ENCODE data around the gene TTC38.
"Not testable (repeated sequence)": the region's sequence is repeated elsewhere in the genome, so short reads cannot be mapped to it uniquely, and the experiment has no call there.

The TTC38 gene

DNA sequence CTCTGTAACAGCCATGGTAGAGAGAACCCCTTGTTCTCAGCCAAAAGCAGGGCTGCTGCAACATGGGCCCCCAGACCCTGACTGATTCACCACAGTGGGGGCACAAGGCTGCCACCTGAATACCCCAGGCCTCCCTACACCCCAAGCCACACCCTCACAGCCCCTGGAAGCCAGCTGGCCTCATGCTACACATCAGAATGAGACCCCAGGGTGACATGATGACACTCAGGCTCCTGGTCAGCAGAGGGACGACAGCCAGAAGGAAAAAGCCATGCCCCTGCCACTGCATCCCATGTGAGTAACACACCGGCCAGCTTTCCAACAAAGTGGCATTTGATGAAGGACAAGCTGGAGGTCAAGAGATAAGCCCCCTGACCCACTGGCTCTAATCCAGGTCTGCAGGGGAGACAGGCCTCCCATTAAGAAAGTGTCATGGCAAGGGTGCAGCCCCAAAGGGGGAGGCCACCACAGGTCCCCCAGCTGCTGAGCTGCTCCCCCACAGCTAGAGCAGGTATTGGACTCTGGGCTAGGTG is 20.3 kb upstream of the TTC38 start:
- no peak for DNase-seq

DNA sequence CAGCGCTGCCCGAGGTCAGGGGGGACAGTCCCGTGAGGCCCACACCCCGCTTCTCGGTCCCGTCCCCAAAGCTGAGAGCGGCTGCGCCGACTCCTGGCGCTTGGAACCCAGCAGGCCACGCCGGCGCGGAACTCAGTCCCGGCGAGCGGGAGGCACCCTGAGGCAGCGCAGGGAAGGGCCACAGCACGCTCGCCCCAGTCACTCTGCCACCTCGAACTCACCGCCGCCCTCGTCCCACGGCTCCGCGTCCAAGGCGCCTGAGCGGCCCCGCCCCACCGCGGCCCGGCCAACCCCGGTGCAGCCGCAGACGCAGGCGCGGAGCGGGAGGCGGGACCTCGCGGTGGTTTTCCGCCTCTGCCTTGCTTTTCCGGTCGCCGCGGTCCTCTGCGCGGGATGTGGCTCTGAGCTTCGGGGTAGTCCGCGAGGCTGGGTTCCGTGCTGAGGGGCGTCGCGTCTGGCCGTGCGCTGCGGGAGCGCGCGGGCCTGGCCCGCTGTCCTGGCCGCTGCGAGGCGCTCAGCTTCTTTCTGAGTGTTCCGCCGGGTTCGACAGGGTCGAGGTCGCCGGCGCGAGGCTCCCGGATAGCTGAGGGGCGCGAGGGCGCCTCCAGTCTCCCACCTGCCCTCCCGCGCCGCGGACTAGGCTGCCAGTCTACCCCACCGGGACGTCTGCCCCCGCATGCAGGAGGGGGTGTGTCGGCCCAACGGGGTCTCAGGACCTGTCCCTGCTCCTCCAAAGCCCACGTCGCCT is 17.6 kb upstream of the TTC38 start, which contains the start of gene CDPF1:
TSS of gene CDPF1 (minus strand) at position 259 of the 748 bp plus-strand sequence. CDS start 2,009 bp downstream, outside the sequence.
- peak; percentile 66 to 80 for DNase-seq

GRCh38 chr22:46250783-46251125 is 17.1 kb upstream of the TTC38 start:
- DNase-seq = no peak

DNA sequence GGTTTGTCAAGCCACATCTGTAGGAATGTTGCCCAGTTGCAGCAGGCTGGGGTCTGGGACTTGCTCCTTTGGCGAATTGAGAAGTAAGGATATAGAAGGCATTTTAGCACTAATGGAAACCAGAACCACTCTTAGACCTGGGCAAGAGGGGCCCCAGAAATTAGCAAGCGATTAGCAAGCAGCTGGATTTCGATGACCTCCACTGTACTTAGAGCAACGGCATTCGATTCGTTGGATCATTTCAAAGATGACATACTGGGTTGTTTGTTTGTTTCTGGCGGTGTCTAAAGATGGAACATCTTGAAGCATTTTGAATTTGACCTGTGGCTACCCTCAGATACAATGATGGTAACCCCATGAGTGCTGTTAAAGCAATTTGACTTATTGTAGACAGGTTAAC is 16.5 kb upstream of the TTC38 start:
- DNase-seq = no peak

- DNase-seq = no peak
These were observed 15.9 kb upstream of the TTC38 start for GRCh38 chr22:46251816-46252380.

DNA sequence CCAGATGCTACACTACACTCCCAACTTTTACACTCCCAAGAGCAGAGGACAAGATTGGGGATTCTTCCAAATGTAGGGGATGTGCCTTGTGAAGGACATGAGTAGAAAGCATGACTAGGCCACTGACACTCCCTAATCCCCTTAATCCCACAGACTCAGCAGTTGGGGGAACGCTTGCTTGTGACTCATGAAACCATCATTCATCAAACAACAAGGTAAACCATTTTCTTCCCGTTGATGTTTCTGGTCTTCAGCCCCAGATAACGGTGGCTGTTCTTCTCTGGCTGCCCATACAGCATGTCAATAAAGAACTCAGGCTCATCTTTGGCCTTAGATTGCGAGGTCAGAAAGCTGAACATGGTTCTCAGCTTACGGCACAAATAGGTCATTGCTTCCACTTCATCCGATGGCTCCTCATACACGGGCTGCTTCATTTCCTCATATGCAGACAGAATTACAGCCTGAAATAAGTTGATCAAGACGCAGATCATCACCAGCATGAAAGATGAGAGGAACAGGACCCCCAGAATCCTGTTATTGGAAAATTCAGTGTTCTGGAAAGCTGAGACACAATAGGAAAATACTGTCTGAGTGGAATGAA is 11.3 kb upstream of the TTC38 start:
- DNase-seq = no peak

GRCh38 chr22:46259374-46259773 is 8.4 kb upstream of the TTC38 start:
- DNase-seq = no peak

DNA sequence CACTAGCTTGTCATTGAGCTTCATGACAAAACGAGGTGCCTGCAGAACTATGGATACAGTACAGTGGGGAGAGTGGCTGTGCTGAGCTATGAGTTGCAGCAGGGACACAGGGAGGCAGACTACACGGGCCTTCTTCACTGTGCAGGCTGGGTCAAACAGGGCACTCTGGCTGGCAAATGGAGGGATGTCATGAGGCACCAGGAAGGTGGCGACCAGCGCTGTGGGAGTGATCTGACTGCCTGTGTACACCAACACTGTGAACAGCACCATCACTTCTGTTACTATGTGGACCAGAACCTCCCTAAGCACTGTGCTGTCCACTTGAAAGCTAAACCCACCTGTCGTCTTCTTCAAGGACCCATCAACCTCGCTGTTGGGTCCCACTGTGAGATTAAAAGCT is 7.8 kb upstream of the TTC38 start:
- no peak for DNase-seq

GRCh38 chr22:46262449-46263215 is 5.2 kb upstream of the TTC38 start:
- no peak for DNase-seq

GRCh38 chr22:46263216-46263590 is 4.6 kb upstream of the TTC38 start, which contains the start of gene PKDREJ:
PKDREJ (minus strand) TSS chr22:46263343; CDS start chr22:46263322, 21 bp downstream.
- no peak for DNase-seq

GRCh38 chr22:46264520-46264919 is 3.3 kb upstream of the TTC38 start:
- DNase-seq = not testable (repeated sequence)

- not testable (repeated sequence) for DNase-seq
These were observed 2.2 kb upstream of the TTC38 start for GRCh38 chr22:46265627-46266026.

DNA sequence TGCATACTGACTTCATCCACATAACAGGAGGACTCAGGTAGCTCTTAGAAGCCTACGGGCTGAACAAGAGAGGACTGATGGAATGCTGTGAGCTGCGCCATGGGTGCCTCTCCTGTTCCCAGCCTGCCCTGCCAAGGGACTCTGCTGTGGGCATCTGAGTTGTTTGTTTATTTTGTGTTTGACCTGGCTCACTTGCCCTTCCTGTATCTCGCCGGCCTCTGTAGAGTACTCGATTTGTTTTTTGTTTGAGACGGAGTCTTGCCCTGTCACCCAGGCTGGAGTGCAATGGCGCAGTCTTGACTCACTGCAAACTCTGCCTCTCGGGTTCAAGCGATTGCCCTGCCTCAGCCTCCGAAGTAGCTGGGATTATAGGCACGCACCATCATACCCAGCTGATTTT is 1.8 kb downstream of the TTC38 start:
- no peak for DNase-seq

DNA sequence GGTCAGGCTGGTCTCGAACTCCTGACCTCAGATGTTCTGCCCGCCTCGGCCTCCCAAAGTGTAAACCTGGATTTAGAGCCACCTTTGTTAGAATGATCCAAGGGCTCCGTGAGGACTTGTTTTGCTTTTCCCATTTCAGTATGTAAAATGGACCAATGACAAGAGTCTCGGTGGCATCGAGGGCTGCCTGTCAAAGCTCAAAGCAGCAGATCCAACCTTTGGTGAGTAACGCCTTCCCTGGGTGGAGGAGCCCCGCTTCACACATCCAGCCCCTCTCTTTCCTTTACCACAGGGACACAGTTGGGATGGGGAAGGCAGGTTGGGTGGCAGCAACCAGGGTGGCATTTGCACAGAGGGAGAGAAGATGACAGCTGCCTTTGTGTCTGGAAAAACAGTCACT is 4.4 kb downstream of the TTC38 start:
- no peak for DNase-seq

GRCh38 chr22:46272762-46273431 is 5.1 kb downstream of the TTC38 start:
- DNase-seq = no peak

DNA sequence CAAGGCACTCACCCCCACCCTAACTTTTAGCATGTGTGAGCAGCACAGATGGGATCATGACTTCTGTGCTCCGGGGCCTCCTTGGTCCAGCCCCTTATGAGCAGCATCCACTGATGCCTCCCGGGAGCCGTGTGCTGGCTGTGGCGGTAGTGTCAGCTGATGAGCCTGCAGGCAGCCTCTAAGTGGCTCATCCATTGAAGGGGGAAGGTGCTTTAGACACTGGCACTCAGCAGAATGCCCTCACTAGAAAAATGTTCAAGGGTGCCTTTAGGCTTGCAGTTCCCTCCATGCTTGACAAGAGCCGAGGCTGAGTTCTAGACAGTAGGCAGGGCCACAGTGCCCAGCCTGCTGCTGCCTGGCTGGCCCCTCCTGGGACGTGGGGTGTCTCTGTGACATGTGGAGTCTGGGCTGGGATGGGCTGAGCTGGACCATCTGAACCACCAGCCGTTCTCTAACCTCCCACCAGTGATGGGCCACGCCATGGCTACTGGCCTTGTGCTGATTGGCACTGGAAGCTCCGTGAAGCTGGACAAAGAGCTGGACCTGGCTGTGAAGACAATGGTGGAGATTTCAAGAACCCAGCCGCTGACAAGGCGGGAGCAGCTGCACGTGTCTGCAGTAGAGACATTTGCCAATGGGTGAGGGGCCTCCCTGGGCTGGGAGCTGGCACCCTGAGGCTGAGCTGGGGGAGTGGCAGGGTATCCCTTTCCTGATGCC is 5.8 kb downstream of the TTC38 start:
- DNase-seq = no peak

DNA sequence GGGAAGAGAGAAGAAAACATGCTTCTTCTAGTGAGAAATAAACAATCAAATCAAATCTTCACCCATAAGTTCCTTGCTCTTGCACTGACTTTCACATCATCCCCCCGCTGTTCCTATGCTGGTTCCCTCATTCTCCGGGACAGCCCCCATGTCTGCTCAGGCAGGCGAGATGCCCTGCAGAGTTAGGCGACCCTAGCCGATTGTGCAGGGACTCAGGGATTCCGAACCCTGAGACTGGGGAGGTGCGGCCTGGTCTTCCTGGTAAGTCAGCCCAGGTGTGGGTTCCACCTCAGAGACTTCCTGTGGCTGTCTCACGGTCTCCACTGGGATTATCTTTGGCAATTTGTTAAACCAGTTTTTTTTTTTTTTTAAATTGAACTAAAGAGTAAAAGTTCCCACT is 6.6 kb downstream of the TTC38 start:
- DNase-seq = no peak

DNA sequence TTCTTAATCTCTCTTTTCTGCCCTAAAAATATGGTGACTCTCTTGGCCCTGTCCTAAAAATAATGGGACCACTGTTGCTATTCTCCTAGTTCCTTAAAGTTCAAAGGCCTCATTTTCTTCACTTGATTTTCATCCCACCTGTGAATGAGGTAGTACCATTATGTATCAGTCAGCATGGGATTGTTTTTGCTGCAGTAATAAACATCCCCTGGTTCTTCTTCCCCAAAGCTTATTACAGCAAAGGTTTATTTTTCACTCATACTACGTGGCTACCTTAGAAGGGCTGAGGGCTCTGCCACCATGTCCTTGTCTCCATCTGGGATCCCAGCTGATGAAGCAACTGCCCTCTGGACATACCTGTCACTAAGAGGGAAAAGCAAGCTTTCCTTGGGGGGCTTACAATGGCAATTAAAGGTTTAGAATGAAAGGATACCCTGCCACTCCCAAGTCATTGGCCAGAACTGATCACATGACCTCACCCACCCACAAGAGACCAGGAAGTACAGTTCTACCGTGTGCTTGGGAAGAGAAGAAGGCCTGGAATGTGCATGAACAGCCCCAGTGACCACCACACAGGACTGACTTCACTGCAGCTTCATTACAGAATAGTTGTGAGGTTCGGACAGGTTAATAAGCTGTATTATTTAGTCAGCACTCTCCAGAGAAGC is 7.8 kb downstream of the TTC38 start:
- no peak for DNase-seq

DNA sequence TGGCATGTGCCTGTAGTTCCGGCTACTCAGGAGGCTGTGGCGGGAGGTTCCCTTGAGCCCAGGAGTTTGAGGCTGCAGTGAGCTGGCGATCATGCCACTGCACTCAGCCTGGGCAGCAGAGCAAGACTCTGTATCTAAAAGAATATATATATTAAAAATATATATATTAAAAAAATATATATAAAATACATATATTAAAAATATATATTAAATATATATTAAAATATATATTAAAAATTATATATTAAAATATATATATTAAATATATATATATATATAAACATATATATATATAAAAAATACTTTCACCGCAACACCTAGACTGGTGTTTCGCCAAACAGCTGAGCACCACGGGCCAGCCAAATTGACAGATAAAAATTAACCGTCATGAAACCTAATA is 8.8 kb downstream of the TTC38 start:
- no peak for DNase-seq

DNA sequence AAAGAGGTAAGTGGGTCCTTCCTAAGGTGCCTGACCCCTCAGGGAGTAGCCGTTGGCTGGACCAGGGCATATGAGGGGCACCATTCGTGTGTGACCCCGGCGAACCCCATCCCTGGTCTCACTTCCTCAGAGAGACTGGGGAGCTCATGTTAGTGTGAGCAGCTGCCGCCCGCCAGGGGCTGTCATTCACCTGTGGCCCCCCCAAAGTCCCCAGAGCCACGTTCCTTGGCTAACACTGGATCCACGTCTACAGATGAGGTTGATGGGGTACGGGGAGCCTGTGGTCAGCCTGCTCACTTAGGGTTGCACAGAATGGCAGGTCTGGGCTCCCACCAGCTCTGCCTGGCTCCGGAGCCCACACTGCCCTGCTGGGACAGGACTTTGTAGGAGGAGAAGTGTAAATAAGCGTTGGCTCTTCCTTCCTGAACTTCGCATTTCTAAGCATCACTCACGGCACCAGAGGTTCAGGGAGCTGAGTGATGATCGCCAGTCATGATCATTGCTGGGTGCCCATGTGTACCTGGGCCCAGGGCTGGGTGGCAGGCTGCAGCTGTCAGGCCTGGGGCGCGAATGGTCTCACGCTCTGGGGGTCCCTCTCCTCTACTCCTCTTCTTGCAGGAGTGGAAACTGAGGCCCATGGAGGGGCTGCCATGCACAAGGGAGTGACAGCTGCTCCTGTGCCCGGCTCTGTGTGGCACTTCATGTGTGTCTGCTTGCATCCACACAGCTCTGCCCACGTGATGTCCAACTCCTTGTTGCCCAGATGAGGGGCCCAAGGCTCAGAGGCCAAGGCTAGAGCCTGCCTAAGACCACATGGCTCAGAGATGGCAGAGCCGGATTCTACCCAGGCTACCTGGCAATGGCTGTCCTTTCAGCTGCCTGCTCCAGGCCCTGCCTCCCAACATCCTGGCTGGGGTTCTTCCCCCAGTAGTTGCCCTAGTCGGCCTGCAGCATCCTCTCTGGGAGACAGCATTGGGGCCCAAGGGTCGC is 11.1 kb downstream of the TTC38 start:
- no peak for DNase-seq

All from bone marrow (tissue), 2 donors.